BJ (cell line): ENCODE measurements around the gene CLEC4E. TPM values are rescaled to one million over a fixed set of nuclear protein-coding genes. Genes with fewer than 3 reads are reported as not detected.

ENCODE experiments used
- CTCF ChIA-PET: fragments of 350-600 bp; formaldehyde crosslinking; extraction: SDS; loops from one replicate; lab custom pipeline; 2021; ENCODE audit warnings: antibody characterized with exemption, inconsistent platforms; lab: Yijun Ruan, JAX
- POLR2A ChIA-PET: fragments of 300-600 bp; sonication (Branson Sonifier 250); formaldehyde crosslinking; extraction: SDS; loops from one replicate; lab custom pipeline; 2021; ENCODE audit warnings: antibody characterized with exemption; lab: Charles Lee
- DNase-seq: peaks from one replicate; pipeline ENCODE4 v3.0.0-alpha.2; 2011; ENCODE audit warnings: low read depth
- H3K27me3 ChIP-seq: 2 replicates; pipeline ENCODE4 v1.6.0; 2011; ENCODE audit warnings: low read length; ENCODE audit not compliant: control insufficient read depth, insufficient read depth
- H3K36me3 ChIP-seq: 2 replicates; pipeline ENCODE4 v1.5.1; 2011; ENCODE audit warnings: low read length; ENCODE audit not compliant: control insufficient read depth, insufficient read depth
- H3K4me3 ChIP-seq: 2 replicates; pipeline ENCODE4 v1.5.1; 2011; ENCODE audit warnings: low read depth, mild to moderate bottlenecking, control low read depth, low read length
- CTCF ChIP-seq: IDR thresholded peaks from 2 replicates; pipeline ENCODE4 v1.5.1; 2011; ENCODE audit warnings: low read depth, mild to moderate bottlenecking, control low read depth, inconsistent platforms, low read length, moderate library complexity; ENCODE audit not compliant: insufficient read depth
- polyA plus RNA-seq: library from polyadenylated mRNA; depleted of rRNA; stranded (reverse); fragments of >200 nt; gene quantifications from 2 replicates; pipeline ENCODE4 v1.2.3, GENCODE V29; 2011

The CLEC4E gene
- polyA plus RNA-seq, 1 experiment, result not detected

- TF ChIP-seq CTCF, result no peak
- Histone ChIP-seq H3K27me3 (no peaks in the 10 kb centered on the region), H3K36me3 (no peaks in the 10 kb centered on the region), H3K4me3 (no peak overlapping the region)
- no peak for DNase-seq
- ChIA-PET CTCF (no interaction called here), POLR2A (no interaction called here)
These were observed 8.7 kb upstream of the CLEC4E start for GRCh38 chr12:8549381-8549780.

GRCh38 chr12:8548192-8548591 is 7.5 kb upstream of the CLEC4E start:
- Histone ChIP-seq H3K27me3 (no peaks in the 10 kb centered on the region), H3K36me3 (no peaks in the 10 kb centered on the region), H3K4me3 (no peak overlapping the region)
- TF ChIP-seq CTCF, result no peak
- POLR2A ChIA-PET, result no interaction called here
- no peak for DNase-seq
- CTCF ChIA-PET, result interaction anchor here (1.0 to 1.2 kb wide), 3 partner anchors 63 to 343 kb away, joined by 3 to 4 read pairs (median 3); no protein-coding TSS in a partner anchor

- CTCF ChIA-PET, result interaction anchor here (1.0 to 2.0 kb wide), 3 partner anchors 62 to 276 kb away, joined by 3 to 9 read pairs (median 4); no protein-coding TSS in a partner anchor
These were observed 6.9 kb upstream of the CLEC4E start for GRCh38 chr12:8547645-8548044.

GRCh38 chr12:8546591-8546990 is 5.9 kb upstream of the CLEC4E start:
- Histone ChIP-seq H3K36me3 (no peaks in the 10 kb centered on the region), H3K27me3 (no peaks in the 10 kb centered on the region), H3K4me3 (no peak overlapping the region)
- DNase-seq, result no peak
- CTCF ChIA-PET, result interaction anchor here (2.0 to 3.0 kb wide), 2 partner anchors 63 to 503 kb away, joined by 9 to 35 read pairs; no protein-coding TSS in a partner anchor
- TF ChIP-seq CTCF, result no peak
- POLR2A ChIA-PET, result no interaction called here

More at GRCh38 chr12:8547645-8548044, 6.9 kb upstream of the CLEC4E start:
- no peak for TF ChIP-seq CTCF
- Histone ChIP-seq H3K27me3 (no peaks in the 10 kb centered on the region), H3K36me3 (no peaks in the 10 kb centered on the region), H3K4me3 (no peak overlapping the region)
- POLR2A ChIA-PET, result no interaction called here
- no peak for DNase-seq

GRCh38 chr12:8544295-8544694 is 3.6 kb upstream of the CLEC4E start:
- CTCF ChIA-PET, result interaction anchor here (0.6 to 3.0 kb wide), 41 partner anchors 9 to 505 kb away, joined by 3 to 35 read pairs (median 5); partner anchors contain the start of genes A2ML1 and AICDA
- Histone ChIP-seq H3K36me3 (no peaks in the 10 kb centered on the region), H3K4me3 (no peak overlapping the region), H3K27me3 (no peaks in the 10 kb centered on the region)
- TF ChIP-seq CTCF, result peak; percentile 90
- DNase-seq, result peak; percentile 4
- POLR2A ChIA-PET, result interaction anchor here (0.9 kb wide), 1 partner anchor 137 kb away, joined by 4 read pairs; no protein-coding TSS in a partner anchor
